ENCODE data around the gene USP6NL.

USP6NL gene

DNA sequence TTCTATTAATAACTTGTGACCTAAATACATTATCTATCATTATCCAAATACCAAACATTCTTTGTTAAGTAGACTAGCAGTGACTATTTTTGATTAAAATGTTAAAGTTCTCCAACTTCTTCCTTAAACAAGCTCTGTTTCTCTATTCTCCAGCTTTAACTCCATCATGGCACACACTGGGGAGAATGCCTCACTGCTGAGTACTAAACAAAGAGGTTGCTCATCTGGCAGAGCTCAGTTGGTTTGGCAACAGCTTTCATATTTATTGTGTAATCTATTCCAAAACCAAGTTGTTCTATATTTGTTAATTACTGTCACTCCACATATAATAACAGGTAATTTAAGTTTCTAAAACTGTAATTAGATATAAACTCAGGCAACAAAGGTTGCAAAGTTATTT is 89.6 kb downstream of the USP6NL start:
- CTCF ChIA-PET, result interaction anchor here (0.9 to 7.1 kb wide), 6 partner anchors 8 to 235 kb away, joined by 3 to 56 read pairs (median 4); no protein-coding TSS in a partner anchor
- DNase-seq (ENCODE audit: extremely low spot score), result no peak
- TF ChIP-seq, protein P1, sequence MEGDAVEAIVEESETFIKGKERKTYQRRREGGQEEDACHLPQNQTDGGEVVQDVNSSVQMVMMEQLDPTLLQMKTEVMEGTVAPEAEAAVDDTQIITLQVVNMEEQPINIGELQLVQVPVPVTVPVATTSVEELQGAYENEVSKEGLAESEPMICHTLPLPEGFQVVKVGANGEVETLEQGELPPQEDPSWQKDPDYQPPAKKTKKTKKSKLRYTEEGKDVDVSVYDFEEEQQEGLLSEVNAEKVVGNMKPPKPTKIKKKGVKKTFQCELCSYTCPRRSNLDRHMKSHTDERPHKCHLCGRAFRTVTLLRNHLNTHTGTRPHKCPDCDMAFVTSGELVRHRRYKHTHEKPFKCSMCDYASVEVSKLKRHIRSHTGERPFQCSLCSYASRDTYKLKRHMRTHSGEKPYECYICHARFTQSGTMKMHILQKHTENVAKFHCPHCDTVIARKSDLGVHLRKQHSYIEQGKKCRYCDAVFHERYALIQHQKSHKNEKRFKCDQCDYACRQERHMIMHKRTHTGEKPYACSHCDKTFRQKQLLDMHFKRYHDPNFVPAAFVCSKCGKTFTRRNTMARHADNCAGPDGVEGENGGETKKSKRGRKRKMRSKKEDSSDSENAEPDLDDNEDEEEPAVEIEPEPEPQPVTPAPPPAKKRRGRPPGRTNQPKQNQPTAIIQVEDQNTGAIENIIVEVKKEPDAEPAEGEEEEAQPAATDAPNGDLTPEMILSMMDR (IDR thresholded peaks at IDR 0.05; ENCODE audit: control extremely low read depth, extremely low read depth, low read depth, missing control alignments), result no peak
- POLR2A ChIA-PET, result no interaction called here

DNA sequence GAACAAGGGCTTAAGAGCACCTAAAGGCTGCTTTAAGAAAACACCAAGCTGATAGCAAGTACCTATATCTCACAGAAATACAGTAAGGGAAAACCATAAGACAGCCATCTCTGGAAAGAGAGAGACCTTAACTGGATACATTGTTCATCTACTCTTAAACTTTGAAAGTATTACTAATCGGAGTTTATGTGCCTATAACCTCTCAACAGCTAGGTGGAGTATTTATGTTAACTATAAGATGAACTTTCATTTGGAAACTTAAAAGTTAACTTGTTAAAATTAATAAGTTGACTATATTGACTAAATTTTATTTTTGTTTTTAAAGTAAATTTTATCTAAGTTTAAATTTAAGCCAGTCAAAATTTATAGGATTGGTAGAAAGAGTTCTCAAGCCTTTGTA is 90.6 kb downstream of the USP6NL start:
- CTCF ChIA-PET, result interaction anchor here (1.3 to 7.1 kb wide), 3 partner anchors 9 to 236 kb away, joined by 3 to 56 read pairs (median 5); no protein-coding TSS in a partner anchor
- DNase-seq (ENCODE audit: extremely low spot score), result no peak
- POLR2A ChIA-PET, result no interaction called here
- TF ChIP-seq, protein P1 (IDR thresholded peaks at IDR 0.05; ENCODE audit: control extremely low read depth, extremely low read depth, low read depth, missing control alignments), result peak; percentile 12

DNA sequence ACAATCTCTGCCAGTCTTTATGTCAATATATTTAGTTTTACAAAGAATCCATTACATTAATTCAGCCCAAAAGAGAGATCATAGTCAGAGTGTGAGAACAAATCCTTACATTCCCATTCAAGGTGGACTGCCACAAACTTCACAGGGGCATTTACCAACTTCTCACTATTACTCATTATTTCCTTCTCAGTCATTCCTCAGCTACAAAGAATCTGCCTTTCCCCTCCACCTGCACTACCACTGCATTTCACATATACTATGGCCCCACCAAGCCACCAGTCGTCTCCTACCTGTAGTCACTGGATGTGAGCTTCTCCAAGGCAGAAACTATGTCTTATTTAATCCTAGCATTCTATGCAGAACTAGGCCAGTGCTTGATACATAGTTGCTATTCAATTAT is 94.3 kb downstream of the USP6NL start:
- ChIA-PET POLR2A (no interaction called here), CTCF (interaction anchor here (1.0 to 7.1 kb wide), 3 partner anchors 13 to 240 kb away, joined by 3 to 56 read pairs (median 6); no protein-coding TSS in a partner anchor)
- TF ChIP-seq, protein P1 (IDR thresholded peaks at IDR 0.05; ENCODE audit: control extremely low read depth, extremely low read depth, low read depth, missing control alignments), result no peak
- peak; percentile 37 for DNase-seq (ENCODE audit: extremely low spot score)

DNA sequence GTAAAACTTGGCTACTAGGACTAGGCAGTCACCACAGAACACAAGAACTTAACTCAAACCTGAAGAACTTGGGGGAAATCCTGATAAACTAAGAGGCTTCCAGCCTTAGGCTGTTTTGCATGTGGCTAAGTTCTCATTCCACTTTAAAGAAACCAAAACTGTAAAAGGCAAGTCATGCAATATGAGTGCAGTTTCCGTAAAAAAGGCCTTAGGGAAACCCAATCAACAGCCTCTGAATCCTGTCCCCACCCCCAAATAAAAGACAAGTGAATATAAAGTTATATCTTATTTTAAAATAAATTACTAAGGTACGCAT is 95.1 kb downstream of the USP6NL start:
- TF ChIP-seq, protein P1 (IDR thresholded peaks at IDR 0.05; ENCODE audit: control extremely low read depth, extremely low read depth, low read depth, missing control alignments), result no peak
- ChIA-PET CTCF (interaction anchor here (0.8 to 3.0 kb wide), 14 partner anchors 9 to 242 kb away, joined by 3 to 97 read pairs (median 10); partner anchors contain the start of gene ECHDC3), POLR2A (no interaction called here)
- no peak for DNase-seq (ENCODE audit: extremely low spot score)

DNA sequence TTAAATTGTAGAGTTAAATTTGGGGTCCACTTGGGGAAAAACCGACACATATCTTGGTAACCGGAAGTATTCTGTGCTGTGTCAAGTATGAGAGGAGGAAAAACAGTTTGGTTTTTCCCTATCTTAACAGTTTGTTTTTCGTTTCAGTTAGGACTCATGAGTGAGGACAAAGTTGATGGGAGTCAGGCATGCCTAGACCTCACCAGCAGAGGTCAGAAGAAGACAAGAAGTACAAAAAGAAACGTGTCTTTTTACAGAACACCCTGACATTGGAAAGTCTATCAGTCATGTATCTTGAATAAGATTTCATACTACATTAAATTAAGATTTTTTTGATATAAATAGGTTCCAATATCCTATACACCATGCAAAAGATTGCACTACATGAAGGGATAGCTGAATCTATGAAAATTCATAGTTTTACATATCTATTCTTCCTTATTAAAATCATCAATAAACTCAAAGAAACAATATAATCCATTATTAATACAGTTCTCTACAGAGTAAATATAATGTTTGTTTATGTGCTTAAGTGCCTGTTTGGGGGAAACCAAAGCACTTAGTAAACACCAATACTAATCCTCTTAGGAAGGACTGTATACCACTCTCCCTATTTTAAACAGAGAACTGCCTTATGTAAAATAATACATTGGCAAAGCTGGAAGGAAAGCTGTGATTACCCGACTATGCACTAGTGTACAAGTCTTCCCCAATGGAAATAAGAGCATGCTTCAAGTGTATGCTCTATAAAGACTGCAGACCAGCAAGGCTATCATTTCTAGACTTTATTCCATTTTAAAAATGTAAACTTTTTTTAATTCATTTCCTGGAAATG is 95.6 kb downstream of the USP6NL start:
- TF ChIP-seq, protein P1 (IDR thresholded peaks at IDR 0.05; ENCODE audit: control extremely low read depth, extremely low read depth, low read depth, missing control alignments), result peak; percentile 80
- POLR2A ChIA-PET, result interaction anchor here (0.7 kb wide), 1 partner anchor 153 kb away, joined by 3 read pairs; no protein-coding TSS in a partner anchor

DNA sequence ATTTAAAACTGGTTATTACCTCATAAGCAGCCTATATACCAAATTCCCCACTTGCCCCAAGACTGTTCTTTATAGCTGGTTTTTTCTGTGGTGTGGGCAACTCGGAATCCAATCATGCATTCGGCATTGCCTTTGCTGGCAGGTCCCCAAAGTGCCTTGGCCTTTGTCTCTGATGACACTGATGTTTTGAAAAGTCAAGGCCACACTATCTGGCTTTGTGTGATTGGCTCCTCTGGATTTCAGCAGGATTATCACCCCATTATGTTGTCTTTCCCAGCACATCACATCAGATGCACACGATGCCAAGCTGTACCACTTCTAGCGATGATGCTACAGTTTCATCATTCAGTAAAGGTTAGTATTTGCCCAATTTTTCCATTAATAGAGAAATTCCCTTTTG is 97.7 kb downstream of the USP6NL start:
- ChIA-PET POLR2A (no interaction called here), CTCF (interaction anchor here (1.2 to 3.0 kb wide), 4 partner anchors 8 to 245 kb away, joined by 3 to 97 read pairs (median 34); no protein-coding TSS in a partner anchor)
- DNase-seq (ENCODE audit: extremely low spot score), result no peak
- TF ChIP-seq, protein P1 (IDR thresholded peaks at IDR 0.05; ENCODE audit: control extremely low read depth, extremely low read depth, low read depth, missing control alignments), result no peak

More for the DNA sequence above, 95.6 kb downstream of the USP6NL start:
- DNase-seq (ENCODE audit: extremely low spot score), result peak; percentile 45
- CTCF ChIA-PET, result interaction anchor here (0.6 to 3.0 kb wide), 39 partner anchors 8 to 271 kb away, joined by 3 to 97 read pairs (median 4); partner anchors contain the start of gene ECHDC3

Data from GM10248 (cell line).